ENCODE data around the gene WWOX. TPM values are rescaled to one million over a fixed set of nuclear protein-coding genes. Genes with fewer than 3 reads are reported as not detected.

WWOX gene
- total and polyA plus RNA-seq, 2 of the 13 experiments (the other 11 are each of a cell fraction or from before 2014, with no cell fraction given): 9.1 to 37.4 TPM

DNA sequence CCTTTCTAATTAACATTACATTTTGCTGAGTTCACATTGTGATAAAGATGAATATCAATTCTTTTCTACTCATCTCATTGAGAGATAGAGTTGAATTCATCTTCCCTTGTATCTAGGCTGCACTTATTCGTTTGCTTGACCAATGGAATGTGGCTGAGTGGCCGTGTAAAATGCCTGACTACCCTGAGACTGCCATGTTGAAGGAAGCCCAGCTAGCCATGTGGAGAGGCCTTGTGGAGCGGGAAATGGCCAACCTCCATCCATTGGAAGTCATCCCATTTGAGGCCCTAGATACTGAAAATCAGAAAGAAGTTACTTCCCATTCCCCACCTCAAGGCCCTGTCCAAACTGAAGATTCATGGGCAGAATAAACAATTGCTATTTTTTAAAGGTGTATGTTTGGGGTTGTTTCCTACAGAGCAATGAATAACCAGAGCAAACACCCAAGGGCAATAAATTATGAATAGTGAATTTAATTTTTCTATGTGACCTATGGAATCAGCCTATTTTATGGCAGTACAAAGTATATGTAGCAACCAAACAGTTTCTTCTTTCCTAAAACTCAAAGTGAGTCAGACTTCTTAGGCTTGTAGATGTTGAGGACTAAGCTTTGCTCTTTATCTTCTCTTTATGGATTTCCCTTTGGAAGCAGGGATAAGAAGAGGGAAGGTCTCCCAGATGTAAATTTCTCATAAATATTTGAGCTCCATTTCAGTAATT lies 956.0 kb downstream of the WWOX start (continued):
- TF ChIP-seq, protein P1, sequence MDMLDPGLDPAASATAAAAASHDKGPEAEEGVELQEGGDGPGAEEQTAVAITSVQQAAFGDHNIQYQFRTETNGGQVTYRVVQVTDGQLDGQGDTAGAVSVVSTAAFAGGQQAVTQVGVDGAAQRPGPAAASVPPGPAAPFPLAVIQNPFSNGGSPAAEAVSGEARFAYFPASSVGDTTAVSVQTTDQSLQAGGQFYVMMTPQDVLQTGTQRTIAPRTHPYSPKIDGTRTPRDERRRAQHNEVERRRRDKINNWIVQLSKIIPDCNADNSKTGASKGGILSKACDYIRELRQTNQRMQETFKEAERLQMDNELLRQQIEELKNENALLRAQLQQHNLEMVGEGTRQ (IDR thresholded peaks at IDR 0.05; ENCODE audit: low read depth, low read length): no peak
- TF ChIP-seq, protein P1 (CRISPR knock-in tag; IDR thresholded peaks at IDR 0.05; ENCODE audit: borderline replicate concordance): no peak
- TF ChIP-seq MYNN (CRISPR knock-in tag; IDR thresholded peaks at IDR 0.05; ENCODE audit: low read depth) (no peak), RARA (CRISPR knock-in tag; IDR thresholded peaks at IDR 0.05) (no peak), TCF12 (IDR thresholded peaks at IDR 0.05) (no peak), TCF12 (CRISPR knock-in tag; IDR thresholded peaks at IDR 0.05) (no peak), SP5 (CRISPR knock-in tag; IDR thresholded peaks at IDR 0.05; ENCODE audit: borderline replicate concordance, low read depth) (no peak), SRY (CRISPR knock-in tag; IDR thresholded peaks at IDR 0.05) (no peak)

DNA sequence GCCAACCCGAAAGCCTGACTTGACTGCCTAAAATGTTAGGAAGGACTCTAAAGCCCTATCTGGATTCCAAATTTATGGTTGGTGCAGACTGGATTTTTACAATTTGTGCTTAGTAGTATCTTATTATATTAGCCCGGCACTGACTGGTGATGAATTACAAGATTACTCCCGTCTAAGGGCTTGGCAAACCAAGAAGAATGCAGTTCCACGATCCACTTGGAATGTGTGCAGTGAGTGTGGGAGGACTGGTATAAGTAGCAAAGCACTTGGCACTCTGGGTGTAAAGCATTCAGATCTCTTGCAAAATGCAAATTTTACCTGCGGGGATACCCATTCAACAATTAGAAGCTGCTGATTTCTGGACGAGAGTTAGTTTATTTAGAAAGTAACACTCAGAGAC lies 961.7 kb downstream of the WWOX start:
- H3K4me1 ChIP-seq (ENCODE audit: insufficient read depth, low read length): no peaks in the 10 kb centered on the region
- ChIA-PET POLR2A (no interaction called here), CTCF (ENCODE audit: low intra/inter-chr PET ratio, low total read pairs) (no interaction called here)
- H3K9me3 ChIP-seq (ENCODE audit: low read length): no peaks in the 10 kb centered on the region
- no peaks in the 10 kb centered on the region for H3K27me3 ChIP-seq (ENCODE audit: control insufficient read depth in 1 of 2, insufficient read depth in 2 of 2, low read length in 2 of 2)
- H3K9ac ChIP-seq (ENCODE audit: insufficient read depth, low read depth, low read length): no peak overlapping the region
- no peaks in the 10 kb centered on the region for H3K36me3 ChIP-seq (replicated peaks in 1 of 2; ENCODE audit: control insufficient read depth in 1 of 2, insufficient read depth in 2 of 2, low read length in 2 of 2)
- H4K20me1 ChIP-seq (ENCODE audit: insufficient read depth, low read length): no peaks in the 10 kb centered on the region
- no peak for FAIRE-seq
- in situ Hi-C loops (cut with HindIII; ENCODE audit: extremely low pct_ligation_motif_present, low pct_unique_long_range_greater_than_20kb) (no loop called here), intact Hi-C loops (cut with micrococcal nuclease; ENCODE audit: unreplicated experiment) (no loop called here)
- no peak for ATAC-seq
- no peak overlapping the region for H3K27ac ChIP-seq (ENCODE audit: extremely low read length, insufficient read depth, low read length)
- no peak overlapping the region for H3K4me2 ChIP-seq (ENCODE audit: low read depth, low read length)
- no peak overlapping the region for H3K4me3 ChIP-seq (replicated peaks in 1 of 3; ENCODE audit: insufficient read depth in 1 of 3, low read depth in 2 of 3, low read length in 3 of 3)
- no TSS peak for BruUV-seq (replicated peaks)
- WGBS (ENCODE audit: low lambda C conversion rate): 68% methylated on average over 6 of the region's 6 CpGs
- no peak overlapping the region for H2AFZ ChIP-seq (ENCODE audit: low read length)
- no peaks in the 10 kb centered on the region for H3K79me2 ChIP-seq (ENCODE audit: insufficient read depth, low read length)
- DNase-seq (ENCODE audit: low spot score): no peak
- TF ChIP-seq ZNF335 (CRISPR knock-in tag; IDR thresholded peaks at IDR 0.05) (no peak), ZNF605 (CRISPR knock-in tag; IDR thresholded peaks at IDR 0.05) (no peak), KLF6 (CRISPR knock-in tag; IDR thresholded peaks at IDR 0.05) (no peak), ZFP1 (CRISPR knock-in tag; IDR thresholded peaks at IDR 0.05) (no peak), ZNF567 (CRISPR knock-in tag; IDR thresholded peaks at IDR 0.05; ENCODE audit: borderline replicate concordance) (no peak), KDM4B (CRISPR knock-in tag; IDR thresholded peaks at IDR 0.05) (no peak), ZNF232 (CRISPR knock-in tag; IDR thresholded peaks at IDR 0.05; ENCODE audit: borderline replicate concordance) (no peak), ZNF550 (CRISPR knock-in tag; IDR thresholded peaks at IDR 0.05; ENCODE audit: borderline replicate concordance) (no peak), SAP130 (CRISPR knock-in tag; IDR thresholded peaks at IDR 0.05; ENCODE audit: low read depth) (no peak), ZNF326 (CRISPR knock-in tag; IDR thresholded peaks at IDR 0.05; ENCODE audit: borderline replicate concordance) (no peak), CEBPB (IDR thresholded peaks at IDR 0.05; ENCODE audit: borderline replicate concordance, low read depth, low read length) (no peak), EP300 (IDR thresholded peaks at IDR 0.05; ENCODE audit: low read depth in 2 of 2, low read length in 2 of 2) (no peak), EP300 (CRISPR knock-in tag; IDR thresholded peaks at IDR 0.05; ENCODE audit: borderline replicate concordance) (no peak), POLR2AphosphoS5 (IDR thresholded peaks at IDR 0.05; ENCODE audit: low read depth, low read length) (no peak)
- TF ChIP-seq, protein P2, sequence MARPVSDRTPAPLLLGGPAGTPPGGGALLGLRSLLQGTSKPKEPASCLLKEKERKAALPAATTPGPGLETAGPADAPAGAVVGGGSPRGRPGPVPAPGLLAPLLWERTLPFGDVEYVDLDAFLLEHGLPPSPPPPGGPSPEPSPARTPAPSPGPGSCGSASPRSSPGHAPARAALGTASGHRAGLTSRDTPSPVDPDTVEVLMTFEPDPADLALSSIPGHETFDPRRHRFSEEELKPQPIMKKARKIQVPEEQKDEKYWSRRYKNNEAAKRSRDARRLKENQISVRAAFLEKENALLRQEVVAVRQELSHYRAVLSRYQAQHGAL (CRISPR knock-in tag; IDR thresholded peaks at IDR 0.05; ENCODE audit: not compliant biosample characterization): no peak
- TF ChIP-seq, protein P3, sequence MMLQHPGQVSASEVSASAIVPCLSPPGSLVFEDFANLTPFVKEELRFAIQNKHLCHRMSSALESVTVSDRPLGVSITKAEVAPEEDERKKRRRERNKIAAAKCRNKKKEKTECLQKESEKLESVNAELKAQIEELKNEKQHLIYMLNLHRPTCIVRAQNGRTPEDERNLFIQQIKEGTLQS (CRISPR knock-in tag; IDR thresholded peaks at IDR 0.05): no peak
